Measurements from ENCODE around the gene OTOG.
A peak's percentile ranks its signal among the peaks of the same experiment; 100 is the strongest.

Gene OTOG

GRCh38 chr11:17547051-17547577, at the start of gene OTOG:
Gene OTOG (plus strand): TSS chr11:17547259. CDS start chr11:17547373, 114 bp downstream.
- no peak for DNase-seq (ENCODE audit: low read depth in 3 of 3)

- no peak for DNase-seq (ENCODE audit: low read depth in 3 of 3)
Measured at GRCh38 chr11:17498058-17498457, 49.0 kb upstream of the OTOG start.

GRCh38 chr11:17498475-17498874, 48.6 kb upstream of the OTOG start:
- no peak for DNase-seq (ENCODE audit: low read depth in 3 of 3)

- DNase-seq (ENCODE audit: low read depth in 3 of 3), result no peak
Measured at GRCh38 chr11:17500673-17501072, 46.4 kb upstream of the OTOG start.

GRCh38 chr11:17502630-17503029, 44.4 kb upstream of the OTOG start:
- no peak for DNase-seq (ENCODE audit: low read depth in 3 of 3)

- DNase-seq (ENCODE audit: low read depth in 3 of 3), result peak; percentile 62 to 64 (median 63)
Measured at GRCh38 chr11:17504330-17505107, 42.5 kb upstream of the OTOG start.

- no peak for DNase-seq (ENCODE audit: low read depth in 3 of 3)
Measured at GRCh38 chr11:17505146-17505545, 41.9 kb upstream of the OTOG start.

- DNase-seq (ENCODE audit: low read depth in 3 of 3), result no peak
Measured at GRCh38 chr11:17506314-17506713, 40.7 kb upstream of the OTOG start.

GRCh38 chr11:17506942-17507341, 40.1 kb upstream of the OTOG start:
- DNase-seq (ENCODE audit: low read depth in 3 of 3), result no peak

- no peak for DNase-seq (ENCODE audit: low read depth in 3 of 3)
Measured at GRCh38 chr11:17507773-17508172, 39.3 kb upstream of the OTOG start.

GRCh38 chr11:17508306-17508705, 38.8 kb upstream of the OTOG start:
- DNase-seq (ENCODE audit: low read depth in 3 of 3), result no peak

GRCh38 chr11:17508791-17509190, 38.3 kb upstream of the OTOG start:
- no peak for DNase-seq (ENCODE audit: low read depth in 3 of 3)

GRCh38 chr11:17510507-17511206, 36.4 kb upstream of the OTOG start:
- DNase-seq (ENCODE audit: low read depth in 3 of 3), result no peak

GRCh38 chr11:17511571-17511970, 35.5 kb upstream of the OTOG start:
- DNase-seq (ENCODE audit: low read depth in 3 of 3), result no peak

GRCh38 chr11:17512101-17512500, 35.0 kb upstream of the OTOG start:
- no peak for DNase-seq (ENCODE audit: low read depth in 3 of 3)

GRCh38 chr11:17513853-17514252, 33.2 kb upstream of the OTOG start:
- no peak for DNase-seq (ENCODE audit: low read depth in 3 of 3)

GRCh38 chr11:17514476-17514875, 32.6 kb upstream of the OTOG start:
- DNase-seq (ENCODE audit: low read depth in 3 of 3), result no peak

GRCh38 chr11:17515443-17516176, 31.4 kb upstream of the OTOG start:
- no peak for DNase-seq (ENCODE audit: low read depth in 3 of 3)

- no peak for DNase-seq (ENCODE audit: low read depth in 3 of 3)
Measured at GRCh38 chr11:17516551-17517150, 30.4 kb upstream of the OTOG start.

- DNase-seq (ENCODE audit: low read depth in 3 of 3), result no peak
Measured at GRCh38 chr11:17517186-17517585, 29.9 kb upstream of the OTOG start.

- DNase-seq (ENCODE audit: low read depth in 3 of 3), result no peak
Measured at GRCh38 chr11:17518366-17518765, 28.7 kb upstream of the OTOG start.
